ENCODE data around the gene PRKCD.

DNA sequence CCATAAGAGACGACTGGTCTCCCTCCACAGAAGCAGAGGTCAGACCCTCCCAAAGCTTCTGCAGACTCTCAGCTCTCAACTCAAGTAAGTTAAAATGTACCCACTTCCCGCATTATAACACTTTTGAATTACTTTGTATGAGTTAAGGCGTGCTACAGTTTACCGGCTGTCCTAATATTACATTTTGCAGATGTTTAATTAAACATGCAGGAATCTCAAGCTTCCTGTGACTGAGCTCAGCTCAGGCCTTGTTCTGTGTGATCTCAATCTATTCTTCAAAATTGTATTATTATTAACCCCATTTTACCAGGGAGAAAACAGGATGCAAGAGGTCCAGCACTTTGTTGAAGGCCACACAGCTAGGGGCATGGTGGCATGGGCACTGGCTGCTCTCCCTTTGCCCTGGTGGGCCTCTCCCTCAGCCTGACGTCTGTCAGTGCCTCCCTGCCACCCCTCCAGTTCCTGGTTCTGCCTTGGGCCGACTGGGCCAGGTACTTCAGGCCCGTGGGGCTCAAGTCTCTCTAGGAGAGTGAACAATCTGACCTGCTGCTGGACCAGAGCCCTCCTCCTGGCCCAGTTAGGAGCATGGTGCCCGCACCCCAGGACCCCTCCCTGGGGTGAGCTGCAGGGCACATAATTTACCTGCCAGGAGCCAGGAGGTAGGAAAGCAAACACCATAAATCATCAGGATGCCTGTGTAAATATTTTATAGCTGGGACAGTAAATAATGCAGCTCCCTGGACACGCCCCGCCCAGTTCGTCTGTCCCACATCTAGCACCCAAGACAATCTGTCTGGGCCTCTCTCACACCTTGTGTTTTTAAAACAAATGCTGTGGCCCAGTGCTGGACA is 15.9 kb upstream of the PRKCD start:
- TF ChIP-seq, protein P1, sequence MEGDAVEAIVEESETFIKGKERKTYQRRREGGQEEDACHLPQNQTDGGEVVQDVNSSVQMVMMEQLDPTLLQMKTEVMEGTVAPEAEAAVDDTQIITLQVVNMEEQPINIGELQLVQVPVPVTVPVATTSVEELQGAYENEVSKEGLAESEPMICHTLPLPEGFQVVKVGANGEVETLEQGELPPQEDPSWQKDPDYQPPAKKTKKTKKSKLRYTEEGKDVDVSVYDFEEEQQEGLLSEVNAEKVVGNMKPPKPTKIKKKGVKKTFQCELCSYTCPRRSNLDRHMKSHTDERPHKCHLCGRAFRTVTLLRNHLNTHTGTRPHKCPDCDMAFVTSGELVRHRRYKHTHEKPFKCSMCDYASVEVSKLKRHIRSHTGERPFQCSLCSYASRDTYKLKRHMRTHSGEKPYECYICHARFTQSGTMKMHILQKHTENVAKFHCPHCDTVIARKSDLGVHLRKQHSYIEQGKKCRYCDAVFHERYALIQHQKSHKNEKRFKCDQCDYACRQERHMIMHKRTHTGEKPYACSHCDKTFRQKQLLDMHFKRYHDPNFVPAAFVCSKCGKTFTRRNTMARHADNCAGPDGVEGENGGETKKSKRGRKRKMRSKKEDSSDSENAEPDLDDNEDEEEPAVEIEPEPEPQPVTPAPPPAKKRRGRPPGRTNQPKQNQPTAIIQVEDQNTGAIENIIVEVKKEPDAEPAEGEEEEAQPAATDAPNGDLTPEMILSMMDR (IDR thresholded peaks at IDR 0.05; ENCODE audit: poor library complexity), result no peak
- no peak for TF ChIP-seq EZH2 (IDR thresholded peaks at IDR 0.05; ENCODE audit: borderline replicate concordance)
